ENCODE results near the gene NACC1.

The NACC1 gene

GRCh38 chr19:13091400-13092157 lies 26.5 kb upstream of the NACC1 start:
- TF ChIP-seq ZBTB7A (IDR thresholded peaks at IDR 0.05; ENCODE audit: low read depth) (peak; percentile 89), TAF1 (IDR thresholded peaks at IDR 0.05; ENCODE audit: low read depth) (0 out of 2 replicates have a peak, but pooled peaks have one; percentile 15), TCF12 (IDR thresholded peaks at IDR 0.05; ENCODE audit: low read depth) (peak; percentile 78), CEBPB (IDR thresholded peaks at IDR 0.05) (peak; percentile 68; the same call in 1 of the 2 replicates), RAD21 (IDR thresholded peaks at IDR 0.05; ENCODE audit: low read depth) (no peak), MAX (IDR thresholded peaks at IDR 0.05) (peak; percentile 45; the same call in 1 of the 2 replicates), EP300 (IDR thresholded peaks at IDR 0.05; ENCODE audit: borderline replicate concordance) (peak; percentile 78), FOXM1 (IDR thresholded peaks at IDR 0.05; ENCODE audit: borderline replicate concordance, low read depth) (peak; percentile 36; the same call in 1 of the 2 replicates), TEAD4 (IDR thresholded peaks at IDR 0.05) (no peak; the same call in 1 of the 2 replicates), YY1 (IDR thresholded peaks at IDR 0.05; ENCODE audit: low read depth) (no peak), NFIC (IDR thresholded peaks at IDR 0.05) (peak; percentile 66), CREB1 (IDR thresholded peaks at IDR 0.05; ENCODE audit: low read depth) (no peak), EGR1 (IDR thresholded peaks at IDR 0.05) (no peak)
- TF ChIP-seq, protein P1, sequence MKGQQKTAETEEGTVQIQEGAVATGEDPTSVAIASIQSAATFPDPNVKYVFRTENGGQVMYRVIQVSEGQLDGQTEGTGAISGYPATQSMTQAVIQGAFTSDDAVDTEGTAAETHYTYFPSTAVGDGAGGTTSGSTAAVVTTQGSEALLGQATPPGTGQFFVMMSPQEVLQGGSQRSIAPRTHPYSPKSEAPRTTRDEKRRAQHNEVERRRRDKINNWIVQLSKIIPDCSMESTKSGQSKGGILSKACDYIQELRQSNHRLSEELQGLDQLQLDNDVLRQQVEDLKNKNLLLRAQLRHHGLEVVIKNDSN (IDR thresholded peaks at IDR 0.05) = 0 out of 2 replicates have a peak, but pooled peaks have one; percentile 3
- TF ChIP-seq, protein P2, sequence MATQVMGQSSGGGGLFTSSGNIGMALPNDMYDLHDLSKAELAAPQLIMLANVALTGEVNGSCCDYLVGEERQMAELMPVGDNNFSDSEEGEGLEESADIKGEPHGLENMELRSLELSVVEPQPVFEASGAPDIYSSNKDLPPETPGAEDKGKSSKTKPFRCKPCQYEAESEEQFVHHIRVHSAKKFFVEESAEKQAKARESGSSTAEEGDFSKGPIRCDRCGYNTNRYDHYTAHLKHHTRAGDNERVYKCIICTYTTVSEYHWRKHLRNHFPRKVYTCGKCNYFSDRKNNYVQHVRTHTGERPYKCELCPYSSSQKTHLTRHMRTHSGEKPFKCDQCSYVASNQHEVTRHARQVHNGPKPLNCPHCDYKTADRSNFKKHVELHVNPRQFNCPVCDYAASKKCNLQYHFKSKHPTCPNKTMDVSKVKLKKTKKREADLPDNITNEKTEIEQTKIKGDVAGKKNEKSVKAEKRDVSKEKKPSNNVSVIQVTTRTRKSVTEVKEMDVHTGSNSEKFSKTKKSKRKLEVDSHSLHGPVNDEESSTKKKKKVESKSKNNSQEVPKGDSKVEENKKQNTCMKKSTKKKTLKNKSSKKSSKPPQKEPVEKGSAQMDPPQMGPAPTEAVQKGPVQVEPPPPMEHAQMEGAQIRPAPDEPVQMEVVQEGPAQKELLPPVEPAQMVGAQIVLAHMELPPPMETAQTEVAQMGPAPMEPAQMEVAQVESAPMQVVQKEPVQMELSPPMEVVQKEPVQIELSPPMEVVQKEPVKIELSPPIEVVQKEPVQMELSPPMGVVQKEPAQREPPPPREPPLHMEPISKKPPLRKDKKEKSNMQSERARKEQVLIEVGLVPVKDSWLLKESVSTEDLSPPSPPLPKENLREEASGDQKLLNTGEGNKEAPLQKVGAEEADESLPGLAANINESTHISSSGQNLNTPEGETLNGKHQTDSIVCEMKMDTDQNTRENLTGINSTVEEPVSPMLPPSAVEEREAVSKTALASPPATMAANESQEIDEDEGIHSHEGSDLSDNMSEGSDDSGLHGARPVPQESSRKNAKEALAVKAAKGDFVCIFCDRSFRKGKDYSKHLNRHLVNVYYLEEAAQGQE (IDR thresholded peaks at IDR 0.05; ENCODE audit: low read depth) = 0 out of 2 replicates have a peak, but pooled peaks have one; percentile 4

- TF ChIP-seq, protein P2 (IDR thresholded peaks at IDR 0.05; ENCODE audit: low read depth) = 0 out of 2 replicates have a peak, but pooled peaks have one; percentile 6
- no peak for TF ChIP-seq RAD21 (IDR thresholded peaks at IDR 0.05; ENCODE audit: low read depth)
These were observed 25.9 kb upstream of the NACC1 start for GRCh38 chr19:13092158-13092543.

DNA sequence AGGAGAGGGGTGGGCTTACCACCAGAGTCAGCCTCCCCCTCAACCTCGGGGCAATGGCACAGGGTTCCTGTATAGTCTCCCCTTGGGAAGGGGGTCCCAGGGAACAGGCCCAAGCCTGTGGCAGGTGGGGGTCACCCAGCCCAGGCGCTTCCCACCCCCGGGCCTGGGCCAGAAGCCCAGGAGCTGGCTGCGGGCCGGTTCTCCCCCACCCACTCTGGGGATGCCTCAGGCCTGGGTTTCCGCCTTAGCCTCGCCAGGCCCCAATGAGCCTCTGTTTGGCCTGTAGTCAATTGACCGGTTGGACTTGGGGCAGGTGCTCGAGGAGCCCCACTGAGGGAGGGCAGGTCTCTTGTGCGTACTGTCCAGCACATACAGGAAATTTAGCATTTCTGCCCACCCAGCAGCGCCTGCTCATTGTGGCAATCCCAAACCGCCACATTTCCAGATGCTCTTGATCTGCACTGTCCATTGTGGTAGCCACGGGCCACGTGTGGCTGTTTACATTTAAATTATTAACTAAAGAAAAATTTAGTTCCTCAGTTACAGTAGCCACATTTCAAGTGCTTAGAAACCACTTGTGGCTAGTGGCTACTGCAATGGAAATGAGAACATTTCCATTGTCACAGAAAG lies 25.3 kb upstream of the NACC1 start:
- TF ChIP-seq ZBTB7A (IDR thresholded peaks at IDR 0.05; ENCODE audit: low read depth) (0 out of 2 replicates have a peak, but pooled peaks have one; percentile 11), TCF12 (IDR thresholded peaks at IDR 0.05; ENCODE audit: low read depth) (no peak)

- peak; percentile 99 for TF ChIP-seq RAD21 (IDR thresholded peaks at IDR 0.05; ENCODE audit: low read depth)
- TF ChIP-seq YY1 (IDR thresholded peaks at IDR 0.05; ENCODE audit: low read depth) = no peak
- TF ChIP-seq ZBTB7A (IDR thresholded peaks at IDR 0.05; ENCODE audit: low read depth) = peak; percentile 64
- TF ChIP-seq MAX (IDR thresholded peaks at IDR 0.05) = 0 out of 2 replicates have a peak, but pooled peaks have one; percentile 19
These were observed 24.5 kb upstream of the NACC1 start for GRCh38 chr19:13093407-13094105.

DNA sequence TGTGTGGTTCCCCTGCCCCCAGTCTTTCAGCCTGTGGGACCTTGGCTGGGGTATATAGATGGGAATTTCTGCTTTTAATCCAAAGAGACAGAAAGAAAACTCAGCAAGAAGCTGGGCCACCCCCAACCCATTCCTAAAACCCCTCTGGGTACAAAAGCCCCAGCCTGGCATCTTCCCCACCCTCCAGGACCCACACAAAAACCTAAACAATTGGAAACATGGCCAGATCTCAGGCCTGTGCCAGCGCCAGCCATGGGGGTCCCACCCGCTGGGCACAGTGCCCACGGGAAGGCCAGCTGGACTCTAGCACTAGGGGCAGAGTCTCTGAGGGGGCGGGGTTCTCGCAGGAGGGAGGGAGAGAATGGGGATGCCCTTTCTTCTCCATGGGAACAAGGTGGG lies 24.0 kb upstream of the NACC1 start:
- TF ChIP-seq RAD21 (IDR thresholded peaks at IDR 0.05; ENCODE audit: low read depth) (no peak), EP300 (IDR thresholded peaks at IDR 0.05; ENCODE audit: borderline replicate concordance) (no peak), TEAD4 (IDR thresholded peaks at IDR 0.05) (no peak), FOXM1 (IDR thresholded peaks at IDR 0.05; ENCODE audit: borderline replicate concordance, low read depth) (no peak), CREB1 (IDR thresholded peaks at IDR 0.05; ENCODE audit: low read depth) (no peak), YY1 (IDR thresholded peaks at IDR 0.05; ENCODE audit: low read depth) (no peak), ZBTB7A (IDR thresholded peaks at IDR 0.05; ENCODE audit: low read depth) (peak; percentile 40; the same call in 1 of the 2 replicates), CEBPB (IDR thresholded peaks at IDR 0.05) (no peak), TCF12 (IDR thresholded peaks at IDR 0.05; ENCODE audit: low read depth) (no peak), MAX (IDR thresholded peaks at IDR 0.05) (0 out of 2 replicates have a peak, but pooled peaks have one; percentile 1), EGR1 (IDR thresholded peaks at IDR 0.05) (no peak), NFIC (IDR thresholded peaks at IDR 0.05) (no peak)
- TF ChIP-seq, protein P1 (IDR thresholded peaks at IDR 0.05) = no peak
- TF ChIP-seq, protein P2 (IDR thresholded peaks at IDR 0.05; ENCODE audit: low read depth) = no peak
